NCI-H446 treated with DMSO at 0.1 percent for 48 hours (cell line): ENCODE measurements around the gene CRYBG2.
"Not testable (repeated sequence)": the region's sequence is repeated elsewhere in the genome, so short reads cannot be mapped to it uniquely, and the experiment has no call there.

Experiments
- DNase-seq: peaks from one replicate; lab custom pipeline; 2025; lab: John Stamatoyannopoulos, UW

The CRYBG2 gene

DNA sequence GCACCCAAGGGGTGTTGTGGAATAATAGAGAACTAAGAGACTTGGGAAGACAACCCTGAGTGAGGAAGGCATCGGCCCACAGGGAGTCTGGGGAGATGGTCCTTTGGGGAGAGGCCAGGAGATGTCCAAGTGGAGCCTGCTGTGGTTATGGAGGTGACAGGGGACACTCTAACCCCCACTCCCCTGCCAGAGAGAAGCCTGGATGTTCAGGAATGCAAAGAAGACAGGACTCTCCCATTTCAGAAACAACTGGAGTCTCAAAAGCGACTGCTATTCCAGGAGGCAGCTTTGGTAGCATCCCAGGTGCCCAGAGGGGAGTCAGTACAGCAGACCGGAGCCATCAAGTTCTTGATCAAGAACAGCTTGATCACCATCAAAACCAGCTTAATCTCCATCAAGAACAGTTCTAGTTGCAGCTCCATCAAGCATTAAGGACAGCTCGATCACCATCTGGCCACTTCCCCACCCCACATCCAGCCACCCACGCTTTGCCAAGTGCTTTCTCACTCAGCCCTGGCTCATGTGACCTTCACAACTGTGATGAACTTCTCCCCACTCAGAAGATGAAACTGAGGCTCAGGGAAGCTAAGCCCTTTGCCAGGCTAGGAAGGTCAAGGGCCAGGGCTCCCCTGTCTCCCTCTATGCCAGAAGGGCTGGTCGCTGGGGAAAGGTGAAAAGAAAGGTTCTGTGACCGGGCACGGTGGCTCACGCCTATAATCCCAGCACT lies 35.4 kb downstream of the CRYBG2 start:
- DNase-seq: no peak

DNA sequence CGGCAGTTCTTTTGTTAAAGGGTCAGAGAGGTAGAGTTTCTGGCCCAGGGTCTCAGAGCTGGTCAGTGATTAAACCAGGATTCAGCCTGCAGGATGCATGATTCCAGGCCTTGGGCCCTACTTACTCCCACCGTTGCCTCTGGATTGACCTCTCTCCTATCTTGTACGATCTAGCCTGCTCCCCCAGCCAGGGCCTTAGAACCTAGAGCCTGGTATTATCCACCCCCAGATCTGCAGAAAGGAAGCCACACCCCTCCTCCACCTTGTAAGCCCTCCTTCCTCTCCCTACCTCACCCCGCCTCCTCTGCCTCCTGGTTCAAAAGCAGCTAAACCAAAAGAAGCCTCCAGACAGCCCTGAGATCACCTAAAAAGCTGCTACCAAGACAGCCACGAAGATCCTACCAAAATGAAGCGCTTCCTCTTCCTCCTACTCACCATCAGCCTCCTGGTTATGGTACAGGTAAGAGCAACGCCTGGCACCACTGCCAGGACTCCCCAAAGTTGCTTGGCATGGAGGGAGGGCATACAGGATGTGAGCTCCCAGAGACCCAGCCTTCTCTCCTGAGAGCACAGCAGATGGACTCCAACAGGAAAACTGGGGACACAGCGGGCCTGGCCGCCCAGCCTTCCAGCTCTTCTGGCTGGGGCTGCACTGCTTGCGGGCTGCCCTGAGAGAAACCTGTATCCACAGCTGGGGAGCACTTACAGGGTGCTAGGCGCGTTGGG lies 36.2 kb downstream of the CRYBG2 start, which contains the start of gene CD52:
Gene CD52 (plus strand): TSS at position 347 of the 726 bp plus-strand sequence. CDS start 60 bp downstream, at position 407.
- DNase-seq: no peak

DNA sequence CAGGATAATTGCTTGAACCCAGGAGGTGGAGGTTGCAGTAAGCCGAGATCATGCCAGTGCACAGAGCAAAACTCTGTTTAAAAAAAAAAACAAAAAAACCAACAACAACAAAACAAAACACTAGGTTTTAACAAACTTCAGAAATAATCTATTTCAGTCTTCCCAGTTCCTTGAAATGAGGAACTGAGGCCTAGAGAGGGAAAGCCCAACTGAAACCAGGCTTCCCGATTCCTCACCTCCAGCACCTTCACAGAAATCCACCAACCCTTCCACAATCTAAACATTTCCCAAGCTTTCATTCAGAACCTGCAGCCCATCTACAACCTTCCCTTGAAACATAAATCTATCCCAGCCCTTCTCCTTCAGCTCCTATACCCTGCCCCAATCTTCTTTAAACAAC lies 36.8 kb downstream of the CRYBG2 start:
- no peak for DNase-seq

DNA sequence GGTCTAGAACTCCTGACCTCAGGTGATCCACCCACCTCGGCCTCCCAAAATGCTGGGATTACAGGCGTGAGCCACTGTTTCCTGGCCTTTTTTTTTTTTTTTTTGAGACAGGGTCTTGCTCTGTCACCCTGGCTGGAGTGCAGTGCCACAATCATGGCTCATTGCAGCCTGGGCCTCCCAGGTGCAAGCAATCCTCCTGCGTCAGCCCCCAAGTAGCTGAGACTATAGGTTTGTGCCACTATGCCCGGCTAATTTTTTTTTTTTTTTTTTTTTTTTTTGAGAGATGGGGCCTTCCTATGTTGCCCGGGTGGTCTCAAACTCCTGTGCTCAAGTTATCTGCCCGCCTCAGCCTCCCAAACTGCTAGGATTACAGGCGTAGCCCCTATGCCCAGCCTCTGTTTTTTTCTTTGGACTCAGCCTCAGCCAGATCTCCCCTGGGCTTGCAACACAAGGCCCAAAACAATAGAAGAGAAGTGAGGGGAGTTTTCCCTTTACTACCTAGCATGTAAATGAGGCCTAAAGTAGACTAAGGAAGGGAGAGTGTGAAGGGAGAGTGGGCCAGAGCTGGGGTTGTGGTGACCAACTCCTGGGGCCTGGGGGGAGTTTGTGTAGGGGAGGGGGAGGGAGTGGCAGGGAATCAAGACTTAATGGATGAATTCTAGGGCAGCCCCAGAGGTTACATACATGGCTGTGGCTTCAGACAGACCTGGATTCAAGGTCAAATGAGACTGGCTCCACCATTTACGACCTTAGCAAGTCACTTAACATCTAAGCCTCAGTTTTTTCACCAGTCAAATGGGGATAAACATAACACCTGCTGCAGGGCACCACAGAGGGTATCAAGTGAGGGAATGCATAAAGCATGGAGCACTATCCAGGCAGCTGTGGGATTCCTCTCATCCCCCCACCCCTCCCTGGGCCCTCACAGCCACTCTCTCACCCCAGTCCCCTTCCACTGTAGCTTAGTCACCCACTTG lies 37.8 kb downstream of the CRYBG2 start:
- DNase-seq: no peak

DNA sequence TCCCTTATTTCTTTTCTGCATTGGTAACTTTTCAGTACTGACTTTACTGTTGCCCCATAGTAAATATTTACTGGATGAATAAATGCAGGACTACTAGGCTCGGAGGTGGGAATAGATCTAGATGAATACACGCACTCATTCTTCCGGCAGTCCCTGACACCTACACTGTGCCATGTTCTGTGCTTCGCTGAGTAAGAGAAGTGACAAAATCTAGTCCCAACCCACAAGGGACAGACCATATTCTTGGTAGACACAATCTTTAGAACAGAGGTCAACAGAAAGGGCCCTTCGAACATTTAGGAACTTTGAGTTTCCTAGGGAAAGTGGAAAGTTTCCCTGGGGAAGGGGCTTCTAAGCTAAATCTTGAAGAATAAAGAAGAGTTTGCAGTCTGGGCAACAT lies 39.4 kb downstream of the CRYBG2 start:
- DNase-seq: no peak

DNA sequence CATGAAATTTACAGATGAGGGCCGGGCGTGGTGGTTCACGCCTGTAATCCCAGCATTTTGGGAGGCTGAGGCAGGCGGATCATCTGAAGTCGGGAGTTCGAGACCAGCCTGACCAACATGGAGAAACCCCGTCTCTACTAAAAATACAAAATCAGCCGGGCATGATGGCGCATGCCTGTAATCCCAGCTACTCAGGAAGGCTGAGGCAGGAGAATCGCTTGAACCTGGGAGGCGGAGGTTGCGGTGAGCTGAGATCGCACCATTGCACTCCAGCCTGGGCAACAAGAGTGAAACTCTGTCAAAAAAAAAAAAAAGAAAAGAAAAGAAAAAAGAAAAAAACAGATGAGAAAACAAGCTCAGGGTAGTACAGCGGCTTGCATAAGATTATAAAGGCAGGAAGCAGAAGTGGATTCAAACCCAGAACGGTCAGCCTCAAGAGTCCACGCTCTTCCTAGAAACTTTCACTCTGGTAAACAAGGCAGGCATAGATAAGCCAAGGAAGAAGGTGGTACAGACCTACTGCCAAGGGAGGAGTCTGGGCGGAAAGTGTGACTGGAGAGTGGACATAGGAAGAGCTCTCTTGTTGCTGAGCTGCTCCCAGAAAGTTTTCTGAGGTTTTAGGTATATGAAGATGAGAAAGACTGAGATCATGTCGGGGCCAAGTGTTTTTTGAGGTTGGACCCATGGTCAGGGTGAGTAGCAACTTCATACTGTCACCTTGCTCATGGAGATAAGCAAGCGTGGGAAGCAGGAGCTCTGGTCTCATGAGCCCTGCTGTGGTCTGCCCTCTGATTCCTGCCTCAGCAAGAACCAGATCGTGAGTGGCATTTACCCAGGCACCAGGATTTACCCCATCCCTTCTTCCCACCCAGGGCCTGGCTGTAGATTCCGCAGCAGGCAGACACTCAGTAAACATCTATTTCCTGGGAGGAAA lies 45.7 kb downstream of the CRYBG2 start:
- not testable (repeated sequence) for DNase-seq

DNA sequence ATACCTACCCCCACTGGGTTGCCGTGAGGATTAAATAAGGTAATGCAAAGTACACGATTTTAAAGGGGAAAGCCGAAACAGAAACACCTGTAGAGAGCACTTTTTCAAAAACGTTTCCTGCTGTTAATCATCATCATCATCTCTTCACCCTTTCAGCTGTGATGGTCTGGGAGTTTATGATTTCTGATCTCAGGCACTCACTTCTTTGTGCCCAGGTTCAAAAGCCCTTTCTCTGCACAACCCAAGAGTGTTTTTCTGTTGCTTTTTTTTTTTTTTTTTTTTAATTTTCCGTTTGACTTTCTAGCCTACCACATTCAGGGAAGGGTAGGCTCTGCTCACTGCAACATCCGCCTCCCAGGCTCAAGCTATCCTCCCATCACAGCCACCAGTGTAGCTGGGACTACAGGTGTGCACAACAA lies 46.6 kb downstream of the CRYBG2 start:
- DNase-seq: no peak

DNA sequence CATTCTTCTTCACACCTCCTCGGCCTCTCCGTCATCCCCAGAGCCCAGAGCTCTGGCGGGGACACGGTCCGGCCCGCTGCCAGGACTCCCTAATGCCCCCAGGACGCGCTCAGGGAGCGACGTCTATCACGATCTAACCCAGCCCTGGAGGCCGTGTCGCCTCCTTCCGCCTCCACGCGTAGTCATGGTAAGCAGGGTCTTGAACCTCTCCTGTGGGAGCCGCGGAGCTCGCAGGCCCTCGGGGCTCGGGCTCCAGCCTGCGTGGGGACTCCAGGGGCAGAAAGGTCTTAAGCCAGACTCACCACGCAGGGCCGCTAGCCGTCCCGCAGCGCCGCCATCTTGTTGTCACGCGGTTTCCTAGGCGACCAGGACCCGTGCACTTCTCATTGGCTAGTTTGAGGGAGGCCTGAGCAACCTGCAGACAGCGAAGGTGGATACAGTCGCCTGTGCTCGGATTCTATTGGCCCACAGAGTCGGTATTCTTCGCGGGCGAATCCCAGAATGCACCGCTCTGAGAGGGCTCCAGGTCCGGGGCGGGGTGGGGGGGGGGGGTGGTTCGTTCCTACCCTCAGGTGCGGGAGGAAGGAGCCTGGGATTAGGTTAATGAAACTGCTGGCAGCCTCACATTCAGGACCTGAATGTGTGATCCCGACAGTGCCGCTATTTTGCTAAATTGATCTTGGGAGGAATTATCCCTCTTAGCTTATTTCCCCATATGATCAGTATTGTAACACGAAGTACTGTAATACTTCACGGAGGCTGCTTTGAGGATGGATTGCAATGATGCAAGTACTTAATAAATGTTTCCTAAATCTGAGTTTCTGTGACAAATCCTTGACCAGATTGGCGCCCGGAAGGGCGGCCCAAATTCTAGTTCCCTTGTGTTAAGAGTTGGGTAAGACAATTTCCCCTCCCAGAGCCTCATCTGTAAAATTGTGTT lies 47.4 kb downstream of the CRYBG2 start, which contains the start of gene UBXN11:
Gene UBXN11 (minus strand): TSS at position 347 of the 940 bp plus-strand sequence. CDS start 3,753 bp downstream, outside the sequence.
- DNase-seq: peak; percentile 84

DNA sequence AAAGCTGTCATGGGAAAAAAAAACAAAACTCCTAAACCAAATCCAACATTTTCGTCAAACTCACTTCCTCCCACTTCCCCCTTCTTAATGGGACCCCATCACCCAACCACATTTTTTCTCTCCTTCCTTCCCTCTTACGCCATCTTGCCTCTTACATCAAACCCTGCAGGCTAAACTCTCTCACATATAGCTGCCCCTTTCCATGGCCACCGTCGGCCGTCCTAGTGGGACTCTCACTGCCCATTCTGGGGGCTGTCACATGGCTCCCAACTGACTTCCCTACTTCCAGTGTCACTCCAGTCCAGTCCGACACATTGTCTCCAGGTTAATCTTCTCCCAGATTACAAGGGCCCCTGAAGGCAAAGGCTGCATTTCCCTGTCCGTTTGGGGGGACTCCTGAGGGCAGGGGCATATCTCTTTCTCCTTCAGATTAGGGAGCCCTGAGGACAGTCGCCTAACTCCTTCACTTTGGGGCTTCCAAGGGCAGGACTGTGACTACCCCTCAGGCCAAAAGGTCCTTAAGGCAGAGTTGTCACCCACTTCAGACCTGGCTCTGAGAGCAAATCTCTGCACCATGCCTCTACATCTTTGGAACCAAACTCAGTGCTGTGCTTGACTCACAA lies 48.2 kb downstream of the CRYBG2 start:
- DNase-seq: no peak

DNA sequence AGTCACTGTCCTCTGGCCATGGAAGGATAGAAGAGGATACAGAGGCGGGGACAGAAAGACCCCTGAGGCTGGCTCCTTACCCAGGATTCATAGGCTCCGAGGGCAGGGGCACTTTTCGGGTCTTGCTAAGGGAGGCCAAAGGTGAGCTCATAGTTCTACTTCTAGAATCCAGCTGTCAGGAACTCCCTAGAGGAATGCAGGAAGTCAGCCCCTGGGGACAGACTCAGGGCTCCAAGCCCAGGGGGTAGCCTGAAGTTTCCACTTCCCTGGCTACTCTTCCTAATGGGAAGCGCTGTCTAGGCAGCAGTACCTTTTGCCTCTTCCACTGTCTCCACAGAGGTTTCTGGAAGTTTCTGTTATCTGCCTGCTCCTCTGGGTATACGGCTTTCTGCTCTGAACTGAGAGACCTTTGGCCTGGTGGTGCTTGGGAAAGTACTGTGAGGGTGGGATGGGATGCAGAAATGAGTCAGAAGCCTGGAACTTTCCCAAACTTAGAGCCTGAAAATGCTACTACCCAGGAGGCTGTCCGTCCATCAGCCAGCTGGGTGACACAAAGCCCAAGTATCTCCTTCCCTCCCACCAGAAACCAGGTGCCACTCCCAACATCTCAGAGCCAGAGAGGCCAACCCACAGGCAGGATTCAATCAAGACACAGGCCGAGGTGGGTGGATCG lies 51.1 kb downstream of the CRYBG2 start:
- no peak for DNase-seq

DNA sequence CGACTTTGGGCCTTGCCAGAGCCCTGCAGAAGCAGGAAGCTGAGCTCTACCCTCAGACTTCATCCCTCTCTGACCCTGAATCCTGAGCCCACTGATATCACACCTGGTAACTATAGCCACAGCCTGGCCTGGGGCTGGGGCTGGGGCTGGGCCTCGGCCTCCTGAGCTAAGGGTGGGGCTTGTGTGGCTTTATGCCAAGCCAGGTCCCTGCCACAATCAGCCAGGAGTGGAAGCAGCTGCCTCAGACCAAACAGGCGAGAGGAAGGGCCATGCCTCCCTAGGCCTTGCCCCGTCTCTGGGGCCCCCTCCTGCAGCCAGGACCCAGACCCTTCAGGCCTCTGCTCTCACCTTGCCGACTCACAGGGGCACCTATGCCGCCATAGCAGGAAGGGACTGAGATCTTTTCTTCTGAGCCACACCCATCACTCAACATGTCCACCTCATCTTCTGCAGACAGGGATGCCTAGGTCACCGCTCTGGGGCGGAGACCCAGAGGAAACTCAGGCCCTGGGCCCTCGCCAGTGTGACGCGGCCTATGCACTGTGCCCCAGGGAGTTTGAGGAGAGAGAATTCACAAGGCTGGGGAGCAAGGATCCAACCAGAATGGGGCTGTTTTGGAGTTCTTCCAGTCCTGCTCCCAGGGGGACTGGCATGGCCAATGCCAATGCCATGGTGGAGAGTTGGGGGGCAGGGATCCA lies 53.2 kb downstream of the CRYBG2 start:
- DNase-seq: no peak

DNA sequence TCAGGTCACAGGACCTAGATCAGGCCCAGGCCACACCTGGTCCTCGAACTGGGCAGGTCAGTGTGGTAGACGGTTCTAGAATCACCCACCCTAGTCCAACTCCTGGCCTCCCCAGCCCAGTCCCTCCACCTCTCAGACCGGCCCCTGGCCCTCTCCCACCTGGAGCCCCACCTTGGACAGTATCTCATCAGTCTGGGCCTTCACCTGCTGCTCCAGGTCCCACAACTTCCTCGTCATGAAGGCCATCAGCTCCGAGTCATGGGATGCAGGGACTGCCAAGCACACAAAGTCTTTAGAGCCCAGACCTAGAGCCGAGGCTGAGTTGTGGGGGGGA lies 56.2 kb downstream of the CRYBG2 start:
- DNase-seq: no peak

DNA sequence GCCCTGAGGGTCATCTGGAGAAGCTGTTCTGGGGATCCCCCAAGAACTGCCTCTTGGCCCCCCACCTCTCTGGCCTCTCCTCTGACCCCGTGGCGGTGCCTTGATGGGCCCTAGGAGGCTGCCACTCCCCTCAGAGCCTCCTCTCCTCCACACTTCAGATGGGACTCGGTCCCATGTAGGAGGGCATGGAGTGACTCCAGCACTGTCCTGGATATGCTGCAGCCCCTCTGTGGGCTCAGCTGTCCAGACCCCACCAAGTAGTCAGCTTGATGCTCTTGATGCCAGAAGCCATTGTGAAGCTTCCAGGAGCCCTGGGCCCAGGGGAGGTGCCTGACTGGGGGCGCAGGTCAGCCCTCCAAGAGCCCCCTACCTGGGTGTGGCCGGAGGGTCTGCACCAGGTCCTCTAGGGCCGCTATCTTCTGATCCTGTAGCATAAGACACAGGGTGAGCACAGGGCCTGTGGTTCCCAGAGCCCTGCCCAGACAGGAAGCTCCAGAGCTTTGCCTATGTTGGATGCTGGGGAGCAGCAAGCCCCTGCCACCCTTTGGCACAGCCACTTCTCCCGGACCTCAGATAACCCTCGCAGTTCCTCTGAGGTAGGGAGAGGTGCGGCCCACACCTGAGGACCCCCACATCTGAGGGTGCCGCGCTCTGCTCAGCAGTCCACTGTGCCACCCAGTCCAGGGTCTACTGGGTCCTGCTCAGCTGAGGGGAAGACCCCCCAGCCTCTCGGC lies 56.7 kb downstream of the CRYBG2 start:
- no peak for DNase-seq

DNA sequence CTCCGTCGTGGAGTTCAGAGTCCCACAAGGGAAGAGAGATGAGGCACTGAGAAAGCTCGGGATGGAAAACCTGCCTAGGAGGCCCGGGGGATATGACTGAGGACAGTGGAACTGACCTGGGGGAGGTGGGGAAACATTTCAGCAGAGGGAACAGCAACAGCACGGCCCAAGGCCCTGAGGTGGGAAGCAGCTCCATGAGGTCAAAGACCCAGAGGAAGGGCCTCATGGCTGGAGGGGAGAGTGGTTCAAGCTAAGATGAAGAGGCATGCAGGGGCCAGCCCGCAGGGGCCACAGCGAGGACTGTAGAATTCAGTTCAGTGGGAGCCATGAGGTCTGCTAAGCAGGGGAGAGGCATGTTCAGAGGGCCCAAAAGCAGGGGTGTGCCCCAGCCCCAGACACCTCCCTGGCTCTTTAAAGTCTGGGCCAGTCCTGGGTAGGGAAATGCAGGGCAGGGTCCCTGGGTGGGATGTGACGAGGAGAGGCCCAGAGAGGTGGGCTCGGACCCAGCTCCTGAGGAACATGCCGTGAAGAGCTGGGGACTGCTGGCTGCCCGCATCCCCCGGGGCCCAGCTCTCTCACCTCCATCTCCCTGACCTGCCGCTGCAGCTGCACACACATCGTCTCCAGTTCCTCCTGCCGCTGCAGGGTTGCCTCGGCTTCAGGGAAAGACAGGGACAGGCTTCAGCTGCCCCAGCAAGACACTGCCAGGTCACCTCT lies 57.4 kb downstream of the CRYBG2 start:
- no peak for DNase-seq

DNA sequence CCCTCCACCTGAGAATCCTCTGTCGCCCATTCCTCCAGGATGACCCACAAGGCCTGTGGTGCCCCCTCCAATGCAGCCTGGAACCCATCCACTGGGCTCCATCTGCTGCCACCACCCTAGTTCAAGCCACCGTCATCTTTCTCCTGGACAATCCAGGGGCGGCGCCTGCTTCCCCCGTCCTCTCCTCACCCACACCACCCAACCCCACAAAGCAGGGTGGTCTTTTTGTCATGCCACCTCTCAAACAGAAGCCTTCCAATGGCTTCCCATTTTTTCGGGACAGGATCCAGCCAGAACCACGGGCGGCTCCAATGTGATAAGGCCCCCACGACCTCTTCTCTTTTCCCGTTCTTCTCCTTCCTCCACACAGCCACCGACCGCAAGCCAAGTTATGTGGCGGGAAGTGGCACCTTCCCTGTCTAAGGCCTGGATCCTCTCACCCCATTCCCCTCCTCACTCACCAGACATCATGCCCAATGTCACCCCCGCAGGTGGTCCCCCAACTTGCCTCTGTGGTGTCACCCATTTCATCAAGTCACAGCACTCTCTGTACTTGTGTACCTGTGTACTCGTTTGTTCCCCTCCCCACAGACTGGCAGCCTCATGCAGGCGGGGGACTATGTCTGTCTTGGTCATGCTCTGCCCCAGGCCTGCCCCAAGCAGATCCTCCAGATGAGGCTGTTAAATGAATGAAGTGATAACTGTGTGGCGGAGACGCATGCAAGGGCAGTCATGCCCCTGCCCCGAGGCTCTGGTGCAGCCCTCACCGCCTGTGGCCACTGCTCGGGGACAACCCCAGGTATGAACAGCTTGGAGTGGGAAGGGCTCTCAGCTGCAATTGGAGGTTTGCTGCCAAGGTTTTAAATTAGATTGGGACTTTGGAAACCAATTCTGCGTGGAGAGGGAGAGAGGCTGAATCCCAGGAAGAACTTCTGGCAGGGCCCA lies 58.5 kb downstream of the CRYBG2 start:
- DNase-seq: no peak
